Raji (cell line): Measurements from ENCODE around the gene PODN.

ENCODE experiments used
- POLR2A ChIP-seq: IDR thresholded peaks from 2 replicates; pipeline ENCODE4 v1.6.1; 2011; ENCODE audit warnings: low read depth, low read length, control low read depth; ENCODE audit not compliant: insufficient read depth

PODN gene

DNA sequence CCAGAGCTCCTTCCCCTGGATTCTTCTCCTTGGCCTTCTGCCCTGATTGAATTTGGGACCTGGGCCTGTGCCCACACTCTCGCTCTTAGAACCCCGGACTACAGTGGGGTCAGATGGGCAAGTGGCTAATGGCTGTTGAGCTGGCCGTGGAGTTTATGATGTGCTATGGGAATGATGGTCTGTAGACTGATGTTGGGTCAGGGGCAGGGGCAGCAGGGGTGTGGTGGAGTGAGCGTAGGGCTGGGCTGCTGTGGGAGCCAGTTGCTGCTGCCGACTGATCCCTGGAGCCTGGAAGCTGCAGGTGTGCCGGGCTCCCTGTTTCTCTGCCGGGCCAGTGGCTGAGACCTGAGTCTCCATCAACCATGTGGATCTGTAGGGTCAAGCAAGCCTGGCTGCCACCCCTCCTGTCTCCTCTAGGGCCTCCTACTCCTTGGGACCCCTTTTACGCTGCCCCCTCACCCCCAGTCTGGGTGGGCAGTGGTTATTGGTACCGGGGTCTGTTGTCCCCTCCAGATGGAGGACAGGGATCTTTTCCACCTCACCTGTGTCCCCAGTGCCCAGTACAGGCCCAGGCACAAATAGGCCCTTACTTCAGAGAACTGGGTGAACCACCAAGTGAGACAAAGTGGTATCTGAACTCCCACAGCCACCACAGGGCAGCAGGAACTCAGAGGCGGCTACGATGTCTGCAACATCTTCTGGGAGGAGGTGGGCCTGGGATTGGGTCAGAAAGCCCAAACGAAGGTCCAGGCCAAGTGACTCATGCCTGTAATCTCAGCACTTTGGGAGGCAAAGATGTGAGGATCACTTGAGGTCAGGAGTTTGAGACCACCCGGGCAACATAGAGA lies 5.1 kb downstream of the PODN start:
- TF ChIP-seq POLR2A: no peak

- no peak for TF ChIP-seq POLR2A
Observed at GRCh38 chr1:53067886-53068285, 5.9 kb downstream of the PODN start.

- TF ChIP-seq POLR2A: no peak
Observed at GRCh38 chr1:53068314-53069099, 6.5 kb downstream of the PODN start.

- no peak for TF ChIP-seq POLR2A
Observed at GRCh38 chr1:53069265-53069662, 7.3 kb downstream of the PODN start.

- no peak for TF ChIP-seq POLR2A
Observed at GRCh38 chr1:53069663-53070327, 7.8 kb downstream of the PODN start.

DNA sequence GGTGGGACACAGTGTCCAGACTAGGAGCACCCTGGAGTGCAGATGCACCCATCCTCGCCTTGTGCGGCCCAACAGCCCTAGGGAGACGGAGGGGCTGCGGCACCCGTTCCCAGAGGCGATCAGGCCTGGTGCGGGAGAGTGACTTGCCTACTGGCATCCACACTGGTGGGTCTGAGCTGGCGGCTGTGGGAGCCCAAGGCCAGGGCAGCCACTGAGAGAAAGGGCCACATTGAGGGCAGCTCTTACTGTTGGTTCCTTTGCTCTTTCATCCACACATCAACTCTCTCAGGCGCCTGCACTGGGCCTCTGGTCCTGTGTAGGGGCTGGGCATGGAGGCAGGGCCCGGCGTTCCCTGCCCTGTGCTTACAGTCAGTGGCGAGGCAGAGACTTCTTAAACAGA lies 8.6 kb downstream of the PODN start:
- no peak for TF ChIP-seq POLR2A

DNA sequence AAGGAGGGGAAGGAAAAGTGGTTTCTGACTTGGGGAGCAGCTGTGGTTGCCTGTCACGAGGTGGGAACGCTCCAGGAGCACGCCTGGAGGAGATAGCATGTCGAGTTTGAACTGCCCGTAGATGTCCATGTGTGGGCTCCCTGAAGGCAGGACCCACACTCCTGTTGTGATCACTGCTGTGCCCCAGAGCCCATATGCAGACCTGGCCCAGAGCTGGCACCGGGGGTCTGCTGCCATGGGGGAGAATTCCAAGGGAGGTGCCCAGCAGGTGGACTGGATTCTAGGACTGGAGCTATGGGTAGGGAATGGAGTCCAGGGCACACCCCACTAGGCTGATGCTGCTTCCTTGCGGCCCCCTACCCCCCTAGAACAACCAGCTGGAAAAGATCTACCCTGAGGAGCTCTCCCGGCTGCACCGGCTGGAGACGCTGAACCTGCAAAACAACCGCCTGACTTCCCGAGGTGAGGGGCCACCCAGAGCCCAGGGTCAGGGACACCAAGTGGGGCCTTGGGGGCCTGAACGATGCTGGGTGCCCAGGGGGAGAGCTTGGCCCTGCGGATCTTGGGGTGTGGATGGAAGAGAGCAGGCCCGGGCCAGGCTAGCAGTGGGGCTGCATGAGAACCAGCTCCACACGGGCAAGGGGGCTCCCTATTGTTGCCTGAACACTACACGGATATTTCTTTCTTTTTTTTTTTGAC lies 9.3 kb downstream of the PODN start:
- TF ChIP-seq POLR2A: no peak

DNA sequence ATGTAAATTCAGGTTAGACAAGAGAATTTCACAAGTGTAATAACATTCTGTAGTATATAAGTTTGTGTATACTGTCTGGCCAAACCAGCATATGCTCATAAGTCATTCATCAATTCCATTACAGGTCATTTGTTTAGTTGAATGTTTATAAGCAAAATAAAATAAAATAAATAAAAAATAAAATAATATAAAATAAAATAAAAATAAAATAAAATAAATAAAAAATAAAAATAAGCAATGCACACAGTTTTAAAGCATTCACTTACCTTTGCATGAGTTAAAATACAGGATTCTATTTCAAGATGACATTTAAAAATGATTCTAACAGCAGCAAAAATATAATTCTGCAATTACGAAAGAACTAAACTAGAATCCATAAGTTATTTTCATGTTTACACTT lies 9.9 kb downstream of the PODN start:
- TF ChIP-seq POLR2A: no peak

- TF ChIP-seq POLR2A: no peak
Observed at GRCh38 chr1:53073287-53073686, 11.3 kb downstream of the PODN start.

DNA sequence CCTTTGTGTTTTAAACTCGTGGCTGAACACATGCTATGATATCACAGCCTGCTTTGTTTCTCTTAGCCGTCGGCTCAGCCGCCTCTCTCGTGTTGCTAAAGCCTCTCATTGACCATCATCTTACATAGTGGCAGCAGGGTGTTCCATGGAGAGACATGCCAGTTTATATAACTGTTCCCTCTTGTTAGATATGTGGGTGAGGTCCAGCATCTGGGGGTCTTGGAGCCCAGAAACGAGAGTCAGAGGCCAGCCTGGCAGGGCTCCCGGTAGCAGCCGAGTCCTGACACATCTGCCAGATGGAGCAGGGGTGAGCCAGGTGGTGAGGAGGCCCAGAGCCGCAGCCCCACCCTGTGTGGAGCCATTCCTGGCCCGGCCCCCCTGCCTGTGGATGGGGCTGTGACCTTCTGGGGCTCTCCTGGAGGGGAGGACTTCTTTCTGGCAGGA lies 11.9 kb downstream of the PODN start:
- TF ChIP-seq POLR2A: no peak

DNA sequence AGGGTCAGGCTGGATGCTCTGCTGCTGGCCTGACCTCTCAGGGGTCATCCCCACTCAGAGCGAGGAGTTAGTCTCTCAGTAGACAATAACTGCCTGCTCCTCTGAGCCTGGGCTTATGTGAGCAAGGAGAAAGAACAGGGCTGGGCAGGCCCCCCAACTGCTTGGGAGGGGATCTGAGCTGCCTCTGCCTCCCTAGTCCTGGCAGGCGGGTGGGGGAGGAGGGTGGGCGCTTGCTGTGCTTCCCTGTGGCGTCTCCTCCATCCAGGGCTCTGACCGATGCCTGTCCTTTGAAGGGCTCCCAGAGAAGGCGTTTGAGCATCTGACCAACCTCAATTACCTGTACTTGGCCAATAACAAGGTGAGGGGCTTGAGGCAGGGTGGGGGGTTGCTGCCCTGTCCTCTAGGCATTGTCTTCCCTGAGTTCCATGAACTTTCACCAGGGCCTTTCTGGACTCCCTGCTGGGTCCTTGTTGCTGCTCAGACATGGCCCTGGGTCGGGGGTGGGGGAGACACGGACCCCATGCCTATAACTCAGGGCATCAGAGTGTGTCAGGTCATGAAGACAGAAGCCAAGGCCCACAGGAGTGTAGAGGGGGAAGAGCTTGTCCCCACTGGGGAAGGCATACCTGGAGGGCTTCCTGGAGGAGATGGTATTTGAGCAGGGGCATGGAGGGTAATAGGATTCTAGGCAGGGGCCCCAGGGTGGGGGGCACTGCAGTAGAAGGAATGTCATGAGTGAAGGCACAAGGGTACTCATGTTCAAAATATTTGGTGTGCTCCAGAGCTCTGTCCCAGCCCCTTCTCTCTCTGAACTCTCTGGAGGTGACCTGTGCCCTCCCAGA lies 12.5 kb downstream of the PODN start:
- no peak for TF ChIP-seq POLR2A

DNA sequence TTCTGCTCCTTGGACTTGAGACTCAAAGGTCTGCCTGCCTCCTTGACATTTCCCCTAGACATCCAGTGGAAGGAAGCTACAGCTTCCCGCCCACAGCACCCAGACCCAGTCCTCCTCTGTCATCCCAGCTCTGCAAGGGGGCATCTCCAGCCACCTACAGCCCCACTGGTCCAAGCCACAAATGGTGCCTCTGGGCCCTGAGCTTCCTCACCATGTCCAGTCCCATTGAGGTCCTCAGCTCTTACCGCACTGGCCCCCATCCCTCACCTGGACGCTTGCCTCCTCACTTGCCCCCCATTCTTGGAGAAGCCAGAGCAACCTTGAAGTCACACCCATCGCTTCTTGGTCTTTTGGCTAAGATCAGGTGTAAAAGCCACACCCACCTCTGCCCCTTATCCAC lies 13.2 kb downstream of the PODN start:
- no peak for TF ChIP-seq POLR2A

DNA sequence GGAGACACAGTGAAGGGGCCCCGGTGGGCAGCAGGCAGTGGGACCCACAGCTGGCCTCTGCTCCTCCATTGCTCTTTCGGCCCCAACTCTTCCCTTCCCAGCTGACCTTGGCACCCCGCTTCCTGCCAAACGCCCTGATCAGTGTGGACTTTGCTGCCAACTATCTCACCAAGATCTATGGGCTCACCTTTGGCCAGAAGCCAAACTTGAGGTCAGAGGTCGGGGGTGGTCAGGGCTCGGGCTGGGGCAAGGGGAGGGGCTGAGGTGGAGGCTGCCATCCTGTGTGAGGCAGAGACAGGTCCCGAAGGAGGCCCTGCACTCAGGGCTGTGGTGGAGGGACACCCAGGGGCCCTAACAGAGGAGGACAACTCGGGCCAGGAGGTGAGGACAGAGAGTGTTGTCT lies 13.7 kb downstream of the PODN start:
- TF ChIP-seq POLR2A: no peak

DNA sequence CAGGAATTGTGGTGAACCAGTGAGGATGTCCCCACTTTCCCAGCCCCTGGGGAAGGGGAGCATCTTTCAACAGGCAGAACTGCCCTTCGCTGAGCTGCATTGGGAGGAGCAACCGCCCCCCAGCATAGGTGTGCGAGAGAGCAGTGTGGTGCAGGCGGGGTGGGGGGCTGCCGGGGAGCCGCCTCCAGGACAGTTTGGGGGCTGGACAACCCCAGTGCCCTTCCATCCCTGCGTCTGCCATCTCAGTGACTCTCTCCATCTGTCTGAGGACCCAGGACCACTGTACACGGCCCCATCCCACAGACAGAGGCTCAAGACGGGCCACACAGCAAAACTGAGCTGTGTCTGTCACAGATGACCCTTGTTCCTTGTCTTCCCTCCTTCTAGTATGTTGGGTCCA lies 14.2 kb downstream of the PODN start:
- TF ChIP-seq POLR2A: no peak
